IMR-90 (cell line): Measurements from ENCODE around the gene BCAS3. TPM values are rescaled to one million over a fixed set of nuclear protein-coding genes. Genes with fewer than 3 reads are reported as not detected.

ENCODE experiments used
- ATAC-seq: fragments of 200-7000 bp; cut with Tn5 transposase; 2 replicates; pipeline ENCODE4 v1.9.1; 2020; ENCODE audit warnings: low read depth, mild to moderate bottlenecking, moderate library complexity
- BruUV-seq: library from RNA; stranded (reverse); fragments of 400-500 nt; replicated peaks from 2 replicates; lab custom pipeline; 2021; lab: Mats Ljungman, UMichigan
- CTCF ChIA-PET: fragments of 300-600 bp; formaldehyde crosslinking; extraction: SDS; loops from one replicate; lab custom pipeline; 2021; ENCODE audit warnings: antibody characterized with exemption; lab: Yijun Ruan, JAX
- POLR2A ChIA-PET: fragments of 300-600 bp; sonication (Branson Sonifier 250); formaldehyde crosslinking; loops from one replicate; lab custom pipeline; 2022; ENCODE audit warnings: antibody characterized with exemption; ENCODE audit not compliant: unreplicated experiment; lab: Charles Lee
- DNase-seq: peaks from one replicate; pipeline ENCODE4 v3.0.0; 2013
- H2AFZ ChIP-seq: replicated peaks from 2 replicates; pipeline ENCODE3; 2013; ENCODE audit warnings: low read length, mild to moderate bottlenecking; ENCODE audit not compliant: poor library complexity
- H2AK5ac ChIP-seq: 2 replicates; pipeline ENCODE4 v1.6.1; 2013; ENCODE audit warnings: low read depth, low read length, inconsistent platforms
- H2AK9ac ChIP-seq: replicated peaks from 2 replicates; pipeline ENCODE3; 2013; ENCODE audit warnings: mild to moderate bottlenecking, low read depth, low read length, moderate library complexity; ENCODE audit not compliant: poor library complexity
- H2BK120ac ChIP-seq: 2 replicates; pipeline ENCODE4 v1.6.1; 2013; ENCODE audit warnings: low read depth, low read length, inconsistent platforms
- H2BK15ac ChIP-seq: 3 replicates; pipeline ENCODE4 v1.6.1; 2013; ENCODE audit warnings: low read depth, low read length, inconsistent platforms
- H2BK20ac ChIP-seq: 2 replicates; pipeline ENCODE4 v1.6.1; 2013; ENCODE audit warnings: low read depth, mild to moderate bottlenecking, inconsistent platforms, low read length, moderate library complexity
- H2BK5ac ChIP-seq: 2 replicates; pipeline ENCODE4 v1.6.1; 2013; ENCODE audit warnings: mild to moderate bottlenecking, low read depth, low read length, inconsistent platforms; ENCODE audit not compliant: poor library complexity, severe bottlenecking
- H3K14ac ChIP-seq: replicated peaks from 2 replicates; pipeline ENCODE4 v1.6.1; 2013; ENCODE audit warnings: low read depth, low read length, inconsistent platforms
- H3K18ac ChIP-seq: 2 replicates; pipeline ENCODE4 v1.6.1; 2013; ENCODE audit warnings: low read depth, low read length, control low read depth
- H3K23ac ChIP-seq: 2 replicates; pipeline ENCODE4 v1.6.1; 2013; ENCODE audit warnings: low read depth, low read length, inconsistent platforms
- H3K27ac ChIP-seq: 2 replicates; pipeline ENCODE4 v1.5.1; 2013; ENCODE audit warnings: mild to moderate bottlenecking, control low read depth, low read length; ENCODE audit not compliant: insufficient read depth
- H3K27me3 ChIP-seq: 2 replicates; pipeline ENCODE4 v1.6.1; 2013; ENCODE audit warnings: low read length; ENCODE audit not compliant: control insufficient read depth, insufficient read depth
- H3K36me3 ChIP-seq: 2 replicates; pipeline ENCODE4 v1.6.1; 2013; ENCODE audit warnings: low read length, mixed read lengths; ENCODE audit not compliant: control insufficient read depth, insufficient read depth
- H3K4ac ChIP-seq: 2 replicates; pipeline ENCODE4 v1.6.1; 2013; ENCODE audit warnings: low read depth, low read length, inconsistent platforms
- H3K4me1 ChIP-seq: 2 replicates; pipeline ENCODE4 v1.6.1; 2013; ENCODE audit warnings: low read length, mixed read lengths; ENCODE audit not compliant: control insufficient read depth, insufficient read depth
- H3K4me2 ChIP-seq: 2 replicates; pipeline ENCODE4 v1.6.1; 2013; ENCODE audit warnings: low read depth, mild to moderate bottlenecking, control low read depth, low read length, moderate library complexity
- H3K4me3 ChIP-seq: 2 replicates; pipeline ENCODE4 v1.5.1; 2013; ENCODE audit warnings: low read depth, mild to moderate bottlenecking, control low read depth, low read length, moderate library complexity; ENCODE audit not compliant: insufficient read depth
- H3K56ac ChIP-seq: 2 replicates; pipeline ENCODE4 v1.6.1; 2013; ENCODE audit warnings: low read length, inconsistent platforms; ENCODE audit not compliant: insufficient read depth; ENCODE audit errors: extremely low read depth
- H3K79me1 ChIP-seq, 2 experiments: 2 replicates each; pipeline ENCODE4 v1.6.1; 2013; ENCODE audit warnings: low read length in 2 of 2, inconsistent platforms in 1 of 2, low read depth in 1 of 2
- H3K9ac ChIP-seq: 2 replicates; pipeline ENCODE4 v1.6.1; 2013; ENCODE audit warnings: low read depth, low read length, control low read depth
- H3K9me1 ChIP-seq: 2 replicates; pipeline ENCODE4 v1.6.1; 2013; ENCODE audit warnings: low read length, inconsistent platforms; ENCODE audit not compliant: insufficient read depth
- H3K9me3 ChIP-seq: 2 replicates; pipeline ENCODE4 v1.6.1; 2013; ENCODE audit warnings: low read length; ENCODE audit not compliant: control insufficient read depth, insufficient read depth
- H4K20me1 ChIP-seq: 2 replicates; pipeline ENCODE4 v1.6.1; 2013; ENCODE audit warnings: low read length, inconsistent platforms; ENCODE audit not compliant: insufficient read depth
- H4K5ac ChIP-seq: 2 replicates; pipeline ENCODE4 v1.6.1; 2013; ENCODE audit warnings: mild to moderate bottlenecking, low read depth, low read length, control low read depth
- H4K8ac ChIP-seq, 2 experiments: 2 replicates each; pipeline ENCODE4 v1.6.1; 2013; ENCODE audit warnings: low read depth in 2 of 2, low read length in 2 of 2, control low read depth in 1 of 2, inconsistent platforms in 1 of 2
- H4K91ac ChIP-seq: 2 replicates; pipeline ENCODE4 v1.6.1; 2013; ENCODE audit warnings: low read depth, low read length, inconsistent platforms; ENCODE audit not compliant: insufficient read depth
- CTCF ChIP-seq: conservative IDR thresholded peaks from 2 replicates; pipeline ENCODE4 v1.5.1; 2012; ENCODE audit warnings: mild to moderate bottlenecking, low read depth, low read length, improper control_type of control experiment
- MAFK ChIP-seq: IDR thresholded peaks from 2 replicates; pipeline ENCODE4 v1.6.1; 2012; ENCODE audit warnings: low read depth, low read length, improper control_type of control experiment
- RAD21 ChIP-seq: IDR thresholded peaks from 2 replicates; pipeline ENCODE4 v1.6.1; 2012; ENCODE audit warnings: low read length, improper control_type of control experiment
- SMC3 ChIP-seq: fragments of 150-350 bp; IDR thresholded peaks from 2 replicates; pipeline ENCODE4 v1.6.1; 2016; ENCODE audit warnings: low read depth, mild to moderate bottlenecking, antibody characterized with exemption, low read length, moderate library complexity
- USF2 ChIP-seq: fragments of 150-350 bp; IDR thresholded peaks from 2 replicates; pipeline ENCODE4 v1.6.1; 2017; ENCODE audit warnings: mild to moderate bottlenecking, antibody characterized with exemption, low read length, low read depth
- dilution Hi-C: fragments of 300-500 bp; cut with HindIII; formaldehyde crosslinking; loops from one replicate; pipeline ENCODE4 v1.14.3; 2018; ENCODE audit warnings: low sequenced_read_pairs; ENCODE audit not compliant: unreplicated experiment
- in situ Hi-C: fragments of 300-500 bp; cut with MboI; formaldehyde crosslinking; loops from 3 replicates; pipeline ENCODE4 v1.14.3; 2019; ENCODE audit warnings: low sequenced_read_pairs, inconsistent platforms, mixed read lengths
- intact Hi-C: fragments of 100-400 bp; cut with micrococcal nuclease; formaldehyde crosslinking; loops from 2 replicates; pipeline ENCODE4 v1.10.0; 2022
- polyA plus RNA-seq, 3 experiments: library from polyadenylated mRNA; depleted of rRNA; stranded (reverse); fragments of >200 nt; gene quantifications; 2 replicates each; pipeline ENCODE4 v1.2.3, GENCODE V29; 2012; ENCODE audit warnings: low replicate concordance in 1 of 3
- total RNA-seq: library from RNA; depleted of rRNA; stranded (reverse); fragments of >200 nt; gene quantifications from 2 replicates; pipeline ENCODE4 v1.2.3, GENCODE V29; 2012

The BCAS3 gene
- total and polyA plus RNA-seq, 2 of the 4 experiments (the other 2 are of a cell fraction), result 6.3 to 27.1 TPM

GRCh38 chr17:60750640-60751039, 73.0 kb downstream of the BCAS3 start:
- no peak overlapping the region for H3K4me2 ChIP-seq
- no peaks in the 10 kb centered on the region for H4K20me1 ChIP-seq
- H3K4me3 ChIP-seq, result no peak overlapping the region
- H3K56ac ChIP-seq, result no peak overlapping the region
- BruUV-seq, result no TSS peak
- H3K9ac ChIP-seq, result no peak overlapping the region
- no peaks in the 10 kb centered on the region for H3K27me3 ChIP-seq
- no peak overlapping the region for H2AK5ac ChIP-seq
- intact Hi-C loops, result no loop called here
- no peak overlapping the region for H3K18ac ChIP-seq
- H4K8ac ChIP-seq, result no peak overlapping the region
- no peaks in the 10 kb centered on the region for H3K79me1 ChIP-seq
- H3K23ac ChIP-seq, result no peak overlapping the region
- TF ChIP-seq SMC3 (no peak), RAD21 (no peak), MAFK (no peak), USF2 (no peak), CTCF (no peak)
- POLR2A ChIA-PET, result no interaction called here
- dilution Hi-C loops, result no loop called here
- no peak for DNase-seq
- no peak overlapping the region for H3K14ac ChIP-seq
- no peaks in the 10 kb centered on the region for H3K36me3 ChIP-seq
- no peaks in the 10 kb centered on the region for H3K9me1 ChIP-seq
- CTCF ChIA-PET, result no interaction called here
- no peak overlapping the region for H4K5ac ChIP-seq
- in situ Hi-C loops, result no loop called here
- H3K27ac ChIP-seq, result no peak overlapping the region
- H3K9me3 ChIP-seq, result no peaks in the 10 kb centered on the region; the same call in 1 of the 2 replicates
- H2BK5ac ChIP-seq, result no peak overlapping the region
- H4K91ac ChIP-seq, result no peak overlapping the region
- no peak for ATAC-seq
- no peak overlapping the region for H2BK120ac ChIP-seq
- no peaks in the 10 kb centered on the region for H3K4me1 ChIP-seq
- H2BK20ac ChIP-seq, result no peak overlapping the region
- H2AK9ac ChIP-seq, result no peak overlapping the region
- H2BK15ac ChIP-seq, result no peak overlapping the region
- no peak overlapping the region for H2AFZ ChIP-seq
- no peak overlapping the region for H3K4ac ChIP-seq
